Mucosa of descending colon (tissue), 3 donors: ENCODE data around the gene NTN1. TPM values are rescaled to one million over a fixed set of nuclear protein-coding genes. Genes with fewer than 3 reads are reported as not detected.

Experiments
- ATAC-seq: fragments of 200-7000 bp; cut with Tn5 transposase; one replicate; pipeline ENCODE4 v1.9.1; 2020; ENCODE audit warnings: mild to moderate bottlenecking, moderate library complexity
- DNase-seq, 3 donors: peaks; one replicate each; pipeline ENCODE4 v3.0.0-alpha.2; 2020
- H3K36me3 ChIP-seq: fragments of 200-600 bp; one replicate; pipeline ENCODE4 v1.8.0; 2021; ENCODE audit warnings: low read depth, mild to moderate bottlenecking
- H3K4me1 ChIP-seq: fragments of 200-600 bp; one replicate; pipeline ENCODE4 v1.8.0; 2021; ENCODE audit warnings: low read depth, mild to moderate bottlenecking
- H3K4me3 ChIP-seq: fragments of 200-600 bp; one replicate; pipeline ENCODE4 v1.8.0; 2021; ENCODE audit warnings: mild to moderate bottlenecking
- H3K9me3 ChIP-seq: fragments of 200-600 bp; one replicate; pipeline ENCODE4 v1.8.0; 2021; ENCODE audit warnings: mild to moderate bottlenecking
- intact Hi-C, 2 donors: fragments of 100-400 bp; cut with DNase I in 1 of 2; cut with micrococcal nuclease in 1 of 2; formaldehyde crosslinking; loops; one replicate each; pipeline versions ENCODE4 v1.11.0 to v1.11.1; 2022; cut with DNase I, micrococcal nuclease
- total RNA-seq, 3 donors: library from RNA; stranded (reverse); fragmentation: NEBNext Ultra II Directional in 2 of 3; extraction: Animal tissue kit (Norgen Biotek cat#: 25700) in 2 of 3; gene quantifications; one replicate each; pipeline versions ENCODE4 v1.2.1 to v1.2.4, GENCODE V29; 2021 to 2023
- TF ChIP-seq, protein P1 (sequence below): fragments of 200-600 bp; IDR thresholded peaks from one replicate; pipeline ENCODE4 v1.8.0; 2022; ENCODE audit warnings: antibody characterized with exemption, mild to moderate bottlenecking
- donor health status: DM: no; HTN: no; CAD: no; lungs with moderate emphysema.
- donor health status: DM: no; HTN: no; CAD: no.
- donor health status: DM: no; HTN: yes; CAD: no.

Gene NTN1
- total RNA-seq, 3 donors from 2014 or later, result 3.7 to 61.8 (median 4.0) TPM

DNA sequence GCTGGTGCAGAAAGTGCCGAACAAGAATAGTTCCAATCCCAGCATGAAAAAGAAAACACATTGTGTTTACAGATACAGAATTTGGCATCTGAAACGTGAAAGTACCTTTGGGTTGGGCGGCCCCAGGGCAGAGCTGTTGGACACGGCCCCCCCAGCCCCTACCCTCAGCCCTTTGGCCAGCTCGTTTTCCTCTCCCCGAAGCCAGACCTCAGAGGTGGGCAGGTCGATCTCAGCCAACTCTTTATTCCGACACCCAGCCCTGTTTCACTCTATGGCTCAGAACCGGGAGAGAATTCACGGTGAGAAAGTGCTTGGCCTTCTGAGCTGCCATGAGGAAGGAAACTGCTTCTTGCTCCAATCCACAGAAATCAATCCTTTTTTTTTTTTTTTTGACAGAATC lies 11.3 kb downstream of the NTN1 start:
- intact Hi-C loops, result no loop called here
- DNase-seq (no peak), ATAC-seq (no peak)

DNA sequence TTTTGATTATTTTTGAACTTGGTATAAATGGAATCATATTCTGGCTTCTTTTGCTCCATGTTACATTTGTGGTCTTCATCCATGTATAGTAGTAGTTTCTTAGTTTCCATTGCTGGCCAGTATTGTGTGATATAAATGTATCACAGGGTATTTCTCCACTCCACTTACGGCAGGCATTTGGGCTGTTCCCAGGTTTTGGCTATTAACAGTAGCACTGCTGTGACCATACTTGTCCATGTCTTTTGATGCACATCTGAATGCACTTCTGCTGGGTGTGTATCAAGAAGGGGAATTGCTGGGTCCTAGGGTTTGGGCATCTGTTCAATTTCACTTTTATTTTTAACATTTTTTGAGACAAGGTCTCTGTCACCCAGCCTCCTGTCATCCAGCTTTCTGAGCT lies 13.9 kb downstream of the NTN1 start:
- Histone ChIP-seq H3K36me3 (no peaks in the 10 kb centered on the region), H3K4me3 (no peak overlapping the region), H3K9me3 (no peaks in the 10 kb centered on the region), H3K4me1 (no peaks in the 10 kb centered on the region)
- DNase-seq (no peak), ATAC-seq (no peak)
- TF ChIP-seq, protein P1, sequence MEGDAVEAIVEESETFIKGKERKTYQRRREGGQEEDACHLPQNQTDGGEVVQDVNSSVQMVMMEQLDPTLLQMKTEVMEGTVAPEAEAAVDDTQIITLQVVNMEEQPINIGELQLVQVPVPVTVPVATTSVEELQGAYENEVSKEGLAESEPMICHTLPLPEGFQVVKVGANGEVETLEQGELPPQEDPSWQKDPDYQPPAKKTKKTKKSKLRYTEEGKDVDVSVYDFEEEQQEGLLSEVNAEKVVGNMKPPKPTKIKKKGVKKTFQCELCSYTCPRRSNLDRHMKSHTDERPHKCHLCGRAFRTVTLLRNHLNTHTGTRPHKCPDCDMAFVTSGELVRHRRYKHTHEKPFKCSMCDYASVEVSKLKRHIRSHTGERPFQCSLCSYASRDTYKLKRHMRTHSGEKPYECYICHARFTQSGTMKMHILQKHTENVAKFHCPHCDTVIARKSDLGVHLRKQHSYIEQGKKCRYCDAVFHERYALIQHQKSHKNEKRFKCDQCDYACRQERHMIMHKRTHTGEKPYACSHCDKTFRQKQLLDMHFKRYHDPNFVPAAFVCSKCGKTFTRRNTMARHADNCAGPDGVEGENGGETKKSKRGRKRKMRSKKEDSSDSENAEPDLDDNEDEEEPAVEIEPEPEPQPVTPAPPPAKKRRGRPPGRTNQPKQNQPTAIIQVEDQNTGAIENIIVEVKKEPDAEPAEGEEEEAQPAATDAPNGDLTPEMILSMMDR, result no peak
- intact Hi-C loops, result no loop called here

More for the DNA sequence above, 11.3 kb downstream of the NTN1 start:
- no peaks in the 10 kb centered on the region for H3K4me1 ChIP-seq
- TF ChIP-seq, protein P1, result no peak
- H3K36me3 ChIP-seq, result no peaks in the 10 kb centered on the region
- H3K9me3 ChIP-seq, result no peaks in the 10 kb centered on the region
- H3K4me3 ChIP-seq, result no peak overlapping the region

DNA sequence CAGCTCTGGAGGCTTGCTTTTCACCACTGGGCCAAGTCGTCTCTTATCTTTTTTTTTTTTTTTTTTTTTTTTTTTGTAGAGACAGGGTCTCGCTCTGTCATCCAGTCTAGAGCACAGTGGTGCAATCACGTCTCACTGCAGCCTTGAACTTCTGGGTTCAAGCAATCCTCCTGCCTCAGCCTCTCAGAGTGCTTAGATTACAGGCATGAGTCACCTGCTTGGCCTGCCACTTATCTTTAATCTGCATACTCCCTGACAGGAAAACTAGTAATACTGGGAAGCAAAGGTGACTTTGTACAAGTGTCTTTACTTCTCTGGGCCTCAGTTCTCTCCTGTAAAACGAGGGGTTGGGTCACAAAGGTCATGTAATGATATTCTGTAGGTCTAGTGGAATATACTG lies 15.0 kb downstream of the NTN1 start:
- intact Hi-C loops, result no loop called here
- TF ChIP-seq, protein P1, result no peak
- ATAC-seq, result no peak
- Histone ChIP-seq H3K4me3 (no peak overlapping the region), H3K4me1 (no peaks in the 10 kb centered on the region), H3K9me3 (no peaks in the 10 kb centered on the region), H3K36me3 (no peaks in the 10 kb centered on the region)
- no peak for DNase-seq

- TF ChIP-seq, protein P1, result no peak
- Histone ChIP-seq H3K36me3 (no peaks in the 10 kb centered on the region), H3K4me1 (no peaks in the 10 kb centered on the region), H3K4me3 (no peak overlapping the region), H3K9me3 (no peaks in the 10 kb centered on the region)
- ATAC-seq, result no peak
- intact Hi-C loops, result no loop called here
- DNase-seq, result no peak
Measured at GRCh38 chr17:9037736-9038135, 16.4 kb downstream of the NTN1 start.

DNA sequence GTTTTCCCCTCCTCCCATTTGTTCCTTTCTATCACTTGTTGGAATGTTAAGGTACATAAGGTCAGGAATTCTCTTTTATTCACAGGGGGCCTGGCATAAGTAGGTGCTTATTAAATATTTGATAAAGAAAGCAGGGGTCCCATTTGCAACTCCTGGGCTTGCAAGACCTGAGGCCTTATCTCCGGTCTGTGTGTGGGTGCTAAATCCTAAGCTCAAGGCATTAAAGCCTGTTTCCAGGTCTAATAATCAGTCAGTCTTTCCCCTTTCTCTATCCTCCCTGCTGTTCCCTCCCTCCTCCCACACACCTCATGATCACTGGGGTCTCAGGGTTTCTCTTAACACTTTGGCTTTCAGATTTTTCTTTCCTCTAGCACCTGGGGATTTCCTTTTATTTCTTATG lies 17.1 kb downstream of the NTN1 start:
- DNase-seq (no peak), ATAC-seq (no peak)
- Histone ChIP-seq H3K4me1 (no peaks in the 10 kb centered on the region), H3K4me3 (no peak overlapping the region), H3K9me3 (no peaks in the 10 kb centered on the region), H3K36me3 (no peaks in the 10 kb centered on the region)
- TF ChIP-seq, protein P1, result no peak
- intact Hi-C loops, result no loop called here
